GM19455 (cell line): ENCODE data around the gene DIPK1A.
"Not testable (repeated sequence)": the region's sequence is repeated elsewhere in the genome, so short reads cannot be mapped to it uniquely, and the experiment has no call there.

Experiments
- ATAC-seq: cut with Tn5 transposase; IDR thresholded peaks from one replicate; pipeline ENCODE4 v1.9.1; 2021; ENCODE audit not compliant: unreplicated experiment

Gene DIPK1A

DNA sequence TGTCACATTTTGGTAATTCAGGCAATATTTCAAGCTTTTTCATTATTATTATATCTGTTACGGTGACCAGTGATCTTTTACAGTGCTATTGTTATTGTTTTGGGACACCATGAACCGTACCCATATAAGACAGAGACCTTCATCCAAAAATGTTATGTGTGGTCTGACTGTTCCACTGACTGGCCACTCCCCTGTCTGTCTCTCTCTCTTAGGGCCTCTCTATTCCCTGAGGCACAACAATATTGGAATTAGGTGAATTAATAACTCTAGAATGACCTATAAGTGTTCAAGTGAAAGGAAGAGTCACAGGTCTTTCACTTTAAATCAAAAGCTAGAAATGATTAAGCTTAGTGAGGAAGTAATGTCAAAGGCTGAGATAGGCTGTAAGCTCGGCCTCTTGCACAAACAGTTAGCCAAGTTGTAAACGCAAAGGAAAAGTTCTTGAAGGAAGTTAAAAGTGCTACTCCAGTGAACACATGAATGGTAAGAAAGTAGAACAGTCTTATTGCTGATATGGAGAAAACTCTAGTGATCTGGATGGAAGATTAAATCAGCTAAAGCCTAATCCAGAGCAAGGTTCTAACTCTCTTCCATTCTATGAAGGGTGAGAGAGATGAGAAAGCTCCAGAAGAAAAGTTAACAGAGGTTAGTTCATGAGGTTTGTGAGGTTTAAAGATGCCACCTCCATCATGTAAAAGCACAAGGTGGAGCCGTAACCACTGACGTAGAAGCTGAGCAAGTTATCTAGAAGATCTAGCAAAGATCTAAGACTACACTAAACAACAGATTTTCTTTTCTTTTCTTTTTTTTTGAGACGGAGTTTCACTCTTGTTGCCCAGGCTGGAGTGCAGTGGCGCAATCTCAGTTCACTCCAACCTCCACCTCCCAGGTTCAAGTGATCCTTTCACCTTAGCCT lies 19.7 kb upstream of the DIPK1A start:
- ATAC-seq = peak; percentile 52

DNA sequence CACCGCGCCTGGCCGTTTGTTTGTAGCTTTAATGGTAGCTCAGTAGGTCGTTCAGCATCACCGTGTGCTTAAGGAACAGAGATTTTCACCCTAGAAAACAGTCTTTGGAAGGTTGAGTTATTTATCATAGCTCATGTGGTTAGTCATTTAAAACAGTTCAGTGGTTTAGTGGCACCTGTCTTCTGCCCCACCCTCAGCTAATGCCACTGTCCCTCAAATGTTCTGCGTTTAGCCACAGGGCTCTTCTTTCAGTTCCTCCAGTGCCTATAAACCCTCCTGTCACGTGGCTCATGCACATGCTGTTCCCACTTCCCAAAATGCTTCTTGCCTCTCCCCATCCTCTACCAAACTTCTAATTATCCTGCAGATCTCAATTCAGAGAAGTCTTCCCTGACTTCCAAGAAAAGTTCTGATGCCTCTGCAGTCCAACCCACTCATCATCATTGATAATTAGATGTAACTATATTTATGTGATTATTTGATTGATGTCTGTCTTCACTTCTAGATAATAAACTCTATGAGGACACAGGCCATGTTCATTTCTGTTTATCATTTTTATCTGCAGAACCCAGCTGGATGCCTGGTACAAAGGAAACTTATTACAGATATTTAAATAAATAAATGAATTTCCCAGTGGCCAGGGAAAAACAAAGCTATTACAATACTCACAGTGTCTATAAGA lies 14.4 kb upstream of the DIPK1A start:
- ATAC-seq = peak; percentile 76

DNA sequence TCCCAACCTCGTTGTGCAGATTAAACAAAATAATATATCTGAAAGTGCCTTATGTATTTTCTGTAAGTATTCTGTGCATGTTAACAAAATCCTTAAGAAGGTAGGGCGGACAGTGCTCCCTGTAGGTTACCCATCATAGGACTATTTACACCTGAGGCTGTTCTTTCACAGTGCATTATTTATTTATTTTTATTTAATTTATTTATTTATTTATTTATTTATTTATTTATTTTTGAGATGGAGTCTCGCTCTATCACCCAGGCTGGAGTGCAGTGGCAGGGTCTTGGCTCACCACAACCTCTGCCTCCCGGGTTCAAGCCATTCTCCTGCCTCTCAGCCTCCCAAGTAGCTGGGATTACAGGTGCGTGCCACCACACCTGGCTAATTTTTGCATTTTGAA lies 12.8 kb upstream of the DIPK1A start:
- ATAC-seq = not testable (repeated sequence)

DNA sequence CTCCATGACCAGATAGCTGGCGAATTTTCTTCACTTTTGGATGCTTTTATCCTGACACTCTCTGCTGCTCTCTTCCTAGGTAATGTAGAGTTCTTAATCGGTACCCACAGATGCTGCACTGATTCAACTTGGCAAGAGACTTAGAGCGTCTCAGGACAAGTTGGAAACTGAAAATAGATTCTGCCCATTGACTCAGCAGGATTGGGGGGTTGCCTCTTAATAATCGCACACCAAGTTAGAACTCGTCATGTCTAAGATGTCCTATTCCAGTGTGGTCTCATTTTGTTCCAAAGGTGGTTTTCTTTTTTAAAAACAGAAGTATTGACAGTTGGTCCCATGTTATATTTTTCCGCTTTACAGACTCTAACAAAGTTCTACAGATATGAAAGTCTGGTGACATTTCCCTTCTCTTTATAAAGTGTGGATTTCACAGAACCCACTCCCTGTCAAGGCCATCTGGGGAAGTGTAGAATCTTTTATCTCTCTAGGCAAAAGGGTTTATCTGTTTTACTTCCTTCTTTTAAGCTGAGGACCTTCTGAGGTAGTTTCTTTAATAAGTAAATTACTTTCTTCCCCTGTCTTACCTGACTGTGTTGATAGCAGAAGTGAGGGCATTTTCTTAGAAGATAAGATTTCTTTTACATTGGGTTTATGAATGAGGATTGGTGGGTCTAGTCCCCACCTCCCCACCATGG lies 12.1 kb upstream of the DIPK1A start:
- no peak for ATAC-seq

DNA sequence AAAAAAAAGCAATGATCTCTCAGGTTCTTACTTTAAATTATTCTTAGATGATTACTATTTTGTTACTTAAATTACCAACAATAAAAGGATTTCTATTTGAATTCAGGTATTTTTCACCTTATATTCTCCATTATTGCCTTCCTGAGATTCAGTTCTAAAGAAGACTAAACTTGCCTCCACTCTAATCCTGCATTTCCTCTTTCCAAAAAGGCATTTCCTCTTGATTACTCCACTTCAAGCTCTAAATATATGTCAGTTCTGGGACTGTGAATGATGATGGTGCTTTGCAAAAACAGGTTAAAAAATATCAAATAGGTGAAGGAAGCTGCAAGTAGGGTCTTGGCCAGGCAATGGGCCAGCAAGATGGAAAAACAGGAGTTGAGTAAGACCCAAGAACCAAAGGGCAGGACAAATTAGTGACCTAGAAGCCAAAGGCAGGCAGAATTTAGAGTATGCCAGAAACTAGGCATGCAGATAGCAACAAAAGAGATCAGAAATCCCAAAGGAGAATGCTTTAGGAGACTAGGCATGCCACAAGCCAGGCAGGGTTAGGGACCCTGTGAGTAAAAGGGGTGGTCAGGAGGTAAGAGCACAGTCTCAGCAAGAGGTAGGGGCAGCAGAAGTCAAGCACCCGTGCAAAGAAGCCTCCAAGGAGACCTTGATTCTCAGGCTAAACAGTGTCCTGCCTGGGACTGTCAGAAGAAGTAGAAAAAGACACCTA lies 11.3 kb upstream of the DIPK1A start:
- ATAC-seq = no peak

DNA sequence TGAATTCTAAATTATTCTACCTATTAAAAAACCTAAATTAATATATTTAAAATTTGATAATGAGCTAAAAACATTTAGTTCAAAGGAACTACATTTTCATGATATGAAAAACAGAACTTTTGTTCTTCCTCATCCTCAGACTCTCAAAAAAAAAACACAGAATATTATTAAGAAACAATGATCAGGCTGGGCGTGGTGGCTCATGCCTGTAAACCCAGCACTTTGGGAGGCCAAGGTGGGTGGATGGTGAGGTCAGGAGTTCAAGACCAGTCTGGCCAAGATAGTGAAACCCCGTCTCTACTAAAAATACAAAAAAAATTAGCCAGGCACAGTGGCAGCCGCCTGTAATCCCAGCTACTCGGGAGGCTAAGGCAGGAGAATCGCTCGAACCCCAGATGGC lies 10.7 kb upstream of the DIPK1A start:
- not testable (repeated sequence) for ATAC-seq

DNA sequence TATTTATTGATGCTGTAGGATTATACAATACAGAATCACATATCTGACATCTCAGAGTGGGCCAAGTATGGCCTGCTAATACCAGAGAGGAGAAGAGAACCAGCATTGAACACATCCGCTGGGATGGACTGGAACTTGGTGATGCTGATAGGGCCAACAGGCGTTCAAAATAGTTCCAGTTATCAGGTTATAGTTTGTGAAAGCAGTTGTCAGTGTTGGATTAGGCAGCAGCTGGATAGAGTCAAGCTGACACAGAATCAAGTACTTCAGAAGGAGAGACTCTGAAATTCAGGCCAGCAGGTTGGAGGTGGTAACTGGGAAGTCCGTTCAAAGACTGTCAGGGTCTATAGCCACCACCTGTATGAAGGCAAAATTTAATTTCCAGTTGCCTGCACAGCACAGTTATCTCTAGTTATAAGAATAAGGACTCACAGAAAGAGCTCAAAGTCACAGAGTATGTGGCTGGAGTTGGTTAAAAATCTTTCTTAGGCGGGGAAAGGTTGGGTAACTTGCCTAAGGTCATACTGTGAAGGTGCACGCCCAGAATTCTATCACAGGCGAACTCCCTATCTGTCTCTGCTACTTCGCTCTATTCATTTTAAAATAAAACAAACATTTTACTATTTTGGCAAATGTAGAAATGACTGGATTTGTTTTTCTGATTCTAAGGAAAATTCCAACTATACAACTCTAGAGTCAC lies 9.9 kb upstream of the DIPK1A start:
- ATAC-seq = no peak

DNA sequence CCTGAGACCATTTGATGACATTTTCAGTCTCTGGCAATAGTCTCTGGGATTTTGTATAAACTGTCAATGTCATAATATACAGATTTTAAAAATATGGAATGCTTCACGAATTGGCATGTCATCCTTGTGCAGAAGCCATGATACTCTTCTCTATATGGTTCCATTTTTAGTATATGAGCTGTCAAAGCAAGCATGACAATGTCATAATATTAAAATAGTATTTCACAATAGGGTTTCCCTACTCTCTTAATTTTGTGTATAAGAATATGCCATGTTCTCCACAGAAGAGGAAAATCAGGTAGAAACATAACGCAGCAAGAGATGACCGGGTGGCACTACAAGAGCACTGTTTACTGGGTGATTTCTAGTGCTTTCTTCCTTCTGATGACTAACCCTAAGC lies 8.3 kb upstream of the DIPK1A start:
- ATAC-seq = no peak

DNA sequence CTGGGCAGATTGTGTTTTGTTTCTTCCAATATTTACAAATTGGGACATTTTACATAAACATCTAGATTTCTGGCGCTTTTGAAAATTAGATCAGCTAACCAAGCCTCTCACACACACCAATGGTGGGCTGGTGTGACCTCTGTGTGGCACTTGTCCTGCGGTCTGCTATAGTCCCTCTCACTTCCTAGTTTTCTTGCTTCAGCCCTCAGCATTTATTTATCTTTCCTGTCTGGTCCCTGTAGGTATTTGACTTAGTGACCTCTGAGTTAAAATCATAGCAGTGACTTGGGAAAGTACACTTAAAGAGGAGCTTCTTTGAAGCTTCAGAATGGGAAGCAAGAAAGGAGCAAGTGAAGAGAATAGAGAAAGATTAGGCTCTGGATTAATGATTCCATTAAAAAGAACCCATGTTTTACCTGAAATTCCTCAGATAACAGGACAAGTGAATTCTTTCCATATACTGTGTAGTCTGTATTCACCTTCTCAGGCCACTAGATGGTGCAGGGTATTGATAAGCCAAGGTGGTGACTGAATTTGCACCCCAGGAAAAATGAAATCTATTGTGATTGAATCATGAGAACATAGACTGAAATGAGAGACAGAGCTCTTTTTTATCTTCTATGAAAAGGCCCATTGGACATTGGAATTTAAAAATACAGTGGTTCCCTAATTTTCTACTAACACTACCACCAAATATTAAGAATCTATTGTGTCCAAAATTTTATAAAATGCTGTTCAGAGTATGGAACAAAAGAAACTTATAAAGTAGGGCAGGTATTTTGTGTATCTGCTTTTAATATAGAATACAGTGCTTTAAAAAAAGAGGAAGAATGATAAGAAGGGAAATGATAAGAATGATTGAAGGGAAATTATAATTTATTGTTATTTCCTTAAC lies 7.1 kb upstream of the DIPK1A start:
- ATAC-seq = peak; percentile 50

DNA sequence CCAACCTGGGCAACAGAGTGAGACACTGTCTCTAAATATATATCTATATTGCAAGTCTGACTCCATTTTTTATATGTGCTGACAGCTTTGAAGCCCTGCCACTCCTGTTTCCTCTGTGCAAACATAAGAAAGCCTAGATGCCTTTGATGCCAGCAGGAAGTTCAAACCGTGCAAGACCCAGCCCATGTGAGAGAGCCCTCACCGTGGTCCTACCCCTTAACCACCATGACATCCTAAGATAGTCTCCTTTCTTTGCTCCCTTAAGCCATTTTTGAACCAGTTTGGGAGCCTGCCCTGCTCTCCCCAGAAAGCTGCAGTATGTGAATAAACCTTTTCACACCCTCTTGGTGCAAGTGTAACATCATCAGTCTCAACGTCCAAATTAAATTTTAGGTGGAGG lies 3.7 kb upstream of the DIPK1A start:
- ATAC-seq = no peak

DNA sequence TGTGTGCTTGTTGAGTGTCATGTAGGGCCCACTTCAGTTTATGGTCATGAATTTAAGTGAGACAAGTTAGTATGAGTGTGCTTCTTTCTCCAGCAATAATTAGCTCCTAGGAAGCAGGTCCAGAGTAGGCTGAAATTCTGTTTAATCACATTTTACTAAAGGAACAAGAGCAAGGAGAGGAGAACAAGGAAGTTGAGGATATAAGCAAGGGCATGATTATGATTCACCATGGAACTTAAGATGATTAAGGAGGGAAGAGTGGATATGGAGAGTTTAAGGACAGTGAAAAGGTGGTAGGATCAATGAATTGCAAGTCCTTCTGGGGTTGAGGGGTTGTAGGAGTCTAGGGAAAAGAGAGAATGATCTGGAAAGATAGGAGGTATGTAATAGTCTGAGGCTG lies 3.1 kb upstream of the DIPK1A start:
- no peak for ATAC-seq

DNA sequence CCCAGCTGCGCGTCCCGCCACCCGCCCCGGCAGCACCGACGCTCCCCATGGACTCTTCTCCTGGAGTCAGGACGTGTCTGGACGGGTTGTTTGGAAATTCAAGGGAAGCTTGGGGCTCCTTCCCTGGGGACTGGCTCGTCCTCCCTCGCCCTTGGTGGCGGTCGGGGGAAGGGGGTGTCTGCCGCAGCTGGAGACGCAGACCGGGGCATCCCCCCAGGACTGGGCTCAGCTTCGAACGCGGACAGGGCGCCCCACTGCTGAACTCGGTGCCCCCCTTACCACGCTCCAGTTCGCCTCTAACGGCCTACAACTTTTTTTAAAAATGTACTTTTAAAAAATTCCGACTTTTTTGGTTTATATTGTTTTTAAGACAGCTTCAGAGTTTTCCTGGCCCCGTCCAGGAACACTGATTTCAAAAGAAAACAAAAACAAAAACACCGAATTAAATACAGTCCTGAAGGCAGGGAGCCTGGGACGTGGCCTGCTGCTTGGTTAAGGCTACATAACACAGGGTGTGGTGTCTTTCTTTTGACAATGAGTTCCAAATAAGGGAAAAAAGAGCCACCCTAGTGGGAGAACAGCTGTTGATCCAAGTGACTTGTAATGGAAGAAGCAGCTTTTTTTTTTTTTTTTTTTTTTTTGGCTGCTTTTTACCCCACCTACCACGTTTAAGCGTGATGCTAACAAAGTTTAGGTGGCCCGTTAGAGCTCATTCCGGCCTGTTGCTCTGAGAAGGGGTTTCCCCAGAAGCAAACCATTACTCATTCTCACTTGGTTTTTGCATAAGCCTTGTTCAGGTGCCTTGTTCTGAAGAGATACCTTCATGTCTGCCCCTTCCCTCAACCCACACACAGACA lies 862 bp upstream of the DIPK1A start:
- peak; percentile 52 for ATAC-seq

DNA sequence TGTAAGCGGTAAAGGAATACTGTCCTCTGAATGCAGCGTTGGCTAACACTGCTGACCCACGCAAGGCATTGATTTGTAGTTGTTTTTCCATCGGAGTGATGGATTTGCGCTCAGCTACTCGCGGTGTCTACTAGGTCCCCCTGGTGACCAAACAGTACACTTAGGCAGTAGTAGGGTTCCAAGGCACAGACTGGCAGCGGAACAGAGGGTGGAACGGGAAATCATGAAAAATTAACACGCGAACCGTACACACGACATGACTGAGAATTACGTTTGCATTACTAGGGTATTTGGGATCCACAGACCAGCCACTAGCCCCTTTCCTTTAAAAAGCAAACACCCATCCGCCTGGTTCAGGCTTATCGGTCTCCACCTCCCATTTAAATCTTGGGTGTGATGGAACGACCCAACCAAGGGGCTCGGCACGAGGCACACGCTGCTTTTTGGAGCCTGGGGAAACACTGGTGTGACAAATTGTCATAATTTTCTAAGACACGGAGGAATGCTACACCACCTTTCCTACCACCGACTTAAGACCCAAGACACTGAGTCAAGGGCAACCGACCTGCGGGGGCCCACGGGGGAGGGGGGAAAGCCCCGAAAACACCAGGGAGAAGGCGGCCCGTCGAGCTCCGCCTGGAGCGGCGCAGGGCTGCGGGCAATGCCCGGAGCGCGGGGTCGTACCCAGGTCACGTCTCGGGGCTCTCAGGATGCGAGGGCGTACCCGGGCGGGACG lies 699 bp downstream of the DIPK1A start:
- ATAC-seq = peak; percentile 39

DNA sequence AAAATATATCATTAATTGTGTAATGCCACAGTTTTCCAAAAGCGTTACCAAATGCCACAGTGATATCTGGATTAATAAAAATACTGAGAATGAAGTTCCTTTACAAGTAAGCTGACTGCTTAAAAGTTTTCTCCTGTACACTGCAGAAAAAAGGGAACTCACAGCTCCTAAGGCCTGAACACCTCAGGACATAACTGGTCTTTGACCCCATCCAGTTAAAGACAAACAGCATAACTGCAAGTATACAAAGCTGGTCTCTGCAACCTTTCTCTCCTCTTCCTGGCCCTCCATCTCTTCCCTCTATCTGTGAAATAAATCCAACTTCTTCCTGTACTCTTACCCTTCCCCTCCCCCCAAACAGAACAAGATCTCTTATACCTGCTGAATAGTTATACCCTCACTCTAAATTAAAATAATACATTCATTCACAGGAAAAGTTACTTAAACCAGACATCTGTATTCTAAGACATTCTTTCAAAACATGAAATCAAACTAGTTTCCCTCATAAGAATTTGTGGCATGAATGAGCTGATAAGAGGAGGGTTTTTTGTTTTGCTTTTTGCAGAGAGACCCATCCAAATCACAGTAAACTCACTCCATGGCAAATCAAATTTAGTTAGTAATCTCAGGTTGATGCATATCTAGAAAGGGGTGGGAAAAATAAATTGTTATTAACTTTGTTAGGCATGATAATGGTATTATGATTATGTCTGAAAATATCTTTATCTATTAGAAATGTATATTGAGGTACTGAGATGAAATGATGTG lies 2.9 kb downstream of the DIPK1A start:
- no peak for ATAC-seq

DNA sequence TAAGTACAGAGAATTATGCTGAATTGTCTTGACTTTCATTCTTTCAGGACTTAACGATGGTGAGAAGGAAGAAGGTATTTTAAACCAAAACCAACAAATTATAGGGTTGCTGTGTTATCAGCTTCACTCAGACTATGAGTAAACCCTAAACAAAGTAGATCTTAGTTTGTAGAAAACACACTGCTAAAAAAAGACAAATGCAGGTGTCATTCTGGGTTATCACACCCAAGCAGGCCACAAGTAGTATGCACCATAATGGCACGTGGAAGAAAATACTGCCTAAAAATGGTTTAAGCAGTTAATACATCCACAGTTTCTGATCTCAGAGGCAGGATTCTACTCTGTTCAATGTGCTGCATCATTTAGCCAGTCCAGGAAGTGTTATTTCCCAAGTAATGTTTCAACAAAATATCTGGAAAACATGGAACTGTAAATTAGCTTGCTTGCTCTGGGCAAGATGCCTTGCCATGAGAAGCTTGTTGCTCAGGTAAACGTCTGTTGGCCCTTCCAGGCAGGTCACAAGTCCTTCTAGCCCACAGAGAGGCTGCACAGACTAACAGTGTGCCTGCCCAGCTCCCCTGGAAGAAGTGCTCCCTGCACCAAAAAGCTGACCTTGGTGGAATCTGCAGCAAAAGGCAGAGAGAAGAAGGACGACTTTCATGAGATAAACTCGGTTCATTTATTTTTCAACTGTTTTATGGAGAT lies 4.1 kb downstream of the DIPK1A start:
- ATAC-seq = peak; percentile 41

DNA sequence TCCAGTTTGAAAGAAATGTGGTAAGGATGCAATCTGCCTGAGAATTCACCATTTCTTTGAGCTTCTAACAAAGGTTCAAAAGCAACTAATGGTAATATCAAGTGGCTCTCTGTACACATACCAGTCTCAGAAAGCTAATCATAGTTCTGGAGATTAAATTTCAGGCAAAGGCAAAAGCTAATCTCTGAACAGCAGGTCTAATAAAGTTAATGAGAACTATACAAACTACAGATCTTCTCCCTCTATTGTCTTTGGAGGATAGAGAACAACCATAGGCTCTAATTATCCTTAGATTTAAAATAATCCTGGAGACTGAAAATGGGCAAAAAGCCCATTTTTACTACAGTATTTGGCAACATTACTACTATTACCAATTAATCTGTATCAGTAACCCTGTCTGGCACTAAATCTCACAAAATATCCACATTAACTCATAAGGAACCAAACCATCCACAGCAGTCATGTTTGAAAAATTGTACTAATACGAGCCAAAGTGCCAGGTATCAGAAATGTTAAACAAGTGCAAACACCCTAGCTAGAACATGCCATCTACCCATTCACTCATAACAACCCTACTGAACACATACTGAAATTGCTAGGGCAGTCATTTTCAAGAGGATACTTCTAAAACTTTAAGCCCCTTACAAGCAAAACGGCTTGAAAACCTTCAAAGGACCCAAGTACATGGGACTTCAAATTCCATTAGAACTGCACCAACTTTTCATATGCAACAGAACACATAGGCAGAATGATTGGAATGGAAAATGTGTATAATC lies 4.8 kb downstream of the DIPK1A start:
- ATAC-seq = no peak
